Esophagus squamous epithelium (tissue), 4 donors: ENCODE measurements around the gene NPHP4.

Experiments used
- CTCF ChIP-seq, 6 experiments: fragments of 450-650 bp in 4 of 6; fragments of 200-600 bp in 2 of 6; sonication (generic) in 2 of 6; IDR thresholded peaks; one replicate each; pipeline ENCODE4 v1.5.1; 2016 to 2019; ENCODE audit warnings: antibody characterized with exemption in 6 of 6, mild to moderate bottlenecking in 4 of 6, moderate library complexity in 4 of 6
- POLR2A ChIP-seq, 4 donors: fragments of 450-650 bp; IDR thresholded peaks; one replicate each; pipeline ENCODE4 v1.6.1; 2017; ENCODE audit warnings: antibody characterized with exemption in 4 of 4, mild to moderate bottlenecking in 4 of 4, moderate library complexity in 3 of 4

GRCh38 chr1:6006882-6007281 lies 14.7 kb upstream of the NPHP4 start:
- no peak for TF ChIP-seq CTCF (IDR thresholded peaks at IDR 0.05)
- no peak for TF ChIP-seq POLR2A (IDR thresholded peaks at IDR 0.05)
